Liver (tissue), 3 donors: ENCODE data around the gene CDH23.

Experiments
- RAD21 ChIP-seq, 2 donors: IDR thresholded peaks; 2 replicates each; pipeline ENCODE4 v1.6.1; 2016; ENCODE audit warnings: antibody characterized with exemption in 2 of 2, mild to moderate bottlenecking in 2 of 2
- RXRA ChIP-seq, 2 donors: IDR thresholded peaks; 2 replicates each; pipeline ENCODE4 v1.6.1; 2017 to 2018; ENCODE audit warnings: antibody characterized with exemption in 2 of 2, mild to moderate bottlenecking in 1 of 2
- YY1 ChIP-seq: IDR thresholded peaks from 2 replicates; pipeline ENCODE4 v1.6.1; 2016; ENCODE audit warnings: antibody characterized with exemption, mild to moderate bottlenecking
- TF ChIP-seq, protein P1 (sequence below): fragments of 150-350 bp; IDR thresholded peaks from 2 replicates; pipeline ENCODE4 v1.5.1; 2017; ENCODE audit warnings: improper control_type of control experiment, low read depth, low read length; ENCODE audit not compliant: missing input control
- TF ChIP-seq, protein P2 (sequence below): IDR thresholded peaks from 2 replicates; pipeline ENCODE4 v1.6.1; 2016; ENCODE audit warnings: antibody characterized with exemption, mild to moderate bottlenecking
- donor health status: healthy.
- donor health status: healthy.

DNA sequence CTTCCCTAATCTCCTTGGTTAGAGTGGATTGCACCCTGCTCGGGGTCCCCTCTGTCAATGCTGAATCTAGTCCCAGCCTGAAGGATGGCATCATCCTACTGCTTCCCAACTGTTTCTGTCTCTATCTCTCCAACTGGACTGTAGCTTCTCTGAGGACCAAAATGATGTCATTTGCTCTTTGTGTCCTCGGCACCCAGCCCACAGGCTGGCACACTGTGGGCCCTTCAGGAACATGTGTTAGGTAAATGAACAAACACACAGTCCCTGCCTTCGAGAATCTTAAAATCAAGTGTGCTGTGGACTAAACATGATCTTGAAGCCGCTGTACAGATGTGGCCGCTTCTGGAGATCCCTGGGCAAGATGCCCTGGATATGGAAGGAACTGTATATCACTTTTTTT, 5.0 kb upstream of the CDH23 start:
- TF ChIP-seq RAD21 (IDR thresholded peaks at IDR 0.05) (no peak), YY1 (no peak), RXRA (IDR thresholded peaks at IDR 0.05) (no peak)
- TF ChIP-seq, protein P1, sequence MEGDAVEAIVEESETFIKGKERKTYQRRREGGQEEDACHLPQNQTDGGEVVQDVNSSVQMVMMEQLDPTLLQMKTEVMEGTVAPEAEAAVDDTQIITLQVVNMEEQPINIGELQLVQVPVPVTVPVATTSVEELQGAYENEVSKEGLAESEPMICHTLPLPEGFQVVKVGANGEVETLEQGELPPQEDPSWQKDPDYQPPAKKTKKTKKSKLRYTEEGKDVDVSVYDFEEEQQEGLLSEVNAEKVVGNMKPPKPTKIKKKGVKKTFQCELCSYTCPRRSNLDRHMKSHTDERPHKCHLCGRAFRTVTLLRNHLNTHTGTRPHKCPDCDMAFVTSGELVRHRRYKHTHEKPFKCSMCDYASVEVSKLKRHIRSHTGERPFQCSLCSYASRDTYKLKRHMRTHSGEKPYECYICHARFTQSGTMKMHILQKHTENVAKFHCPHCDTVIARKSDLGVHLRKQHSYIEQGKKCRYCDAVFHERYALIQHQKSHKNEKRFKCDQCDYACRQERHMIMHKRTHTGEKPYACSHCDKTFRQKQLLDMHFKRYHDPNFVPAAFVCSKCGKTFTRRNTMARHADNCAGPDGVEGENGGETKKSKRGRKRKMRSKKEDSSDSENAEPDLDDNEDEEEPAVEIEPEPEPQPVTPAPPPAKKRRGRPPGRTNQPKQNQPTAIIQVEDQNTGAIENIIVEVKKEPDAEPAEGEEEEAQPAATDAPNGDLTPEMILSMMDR = no peak
- TF ChIP-seq, protein P2, sequence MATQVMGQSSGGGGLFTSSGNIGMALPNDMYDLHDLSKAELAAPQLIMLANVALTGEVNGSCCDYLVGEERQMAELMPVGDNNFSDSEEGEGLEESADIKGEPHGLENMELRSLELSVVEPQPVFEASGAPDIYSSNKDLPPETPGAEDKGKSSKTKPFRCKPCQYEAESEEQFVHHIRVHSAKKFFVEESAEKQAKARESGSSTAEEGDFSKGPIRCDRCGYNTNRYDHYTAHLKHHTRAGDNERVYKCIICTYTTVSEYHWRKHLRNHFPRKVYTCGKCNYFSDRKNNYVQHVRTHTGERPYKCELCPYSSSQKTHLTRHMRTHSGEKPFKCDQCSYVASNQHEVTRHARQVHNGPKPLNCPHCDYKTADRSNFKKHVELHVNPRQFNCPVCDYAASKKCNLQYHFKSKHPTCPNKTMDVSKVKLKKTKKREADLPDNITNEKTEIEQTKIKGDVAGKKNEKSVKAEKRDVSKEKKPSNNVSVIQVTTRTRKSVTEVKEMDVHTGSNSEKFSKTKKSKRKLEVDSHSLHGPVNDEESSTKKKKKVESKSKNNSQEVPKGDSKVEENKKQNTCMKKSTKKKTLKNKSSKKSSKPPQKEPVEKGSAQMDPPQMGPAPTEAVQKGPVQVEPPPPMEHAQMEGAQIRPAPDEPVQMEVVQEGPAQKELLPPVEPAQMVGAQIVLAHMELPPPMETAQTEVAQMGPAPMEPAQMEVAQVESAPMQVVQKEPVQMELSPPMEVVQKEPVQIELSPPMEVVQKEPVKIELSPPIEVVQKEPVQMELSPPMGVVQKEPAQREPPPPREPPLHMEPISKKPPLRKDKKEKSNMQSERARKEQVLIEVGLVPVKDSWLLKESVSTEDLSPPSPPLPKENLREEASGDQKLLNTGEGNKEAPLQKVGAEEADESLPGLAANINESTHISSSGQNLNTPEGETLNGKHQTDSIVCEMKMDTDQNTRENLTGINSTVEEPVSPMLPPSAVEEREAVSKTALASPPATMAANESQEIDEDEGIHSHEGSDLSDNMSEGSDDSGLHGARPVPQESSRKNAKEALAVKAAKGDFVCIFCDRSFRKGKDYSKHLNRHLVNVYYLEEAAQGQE = no peak
